RKO (cell line): ENCODE data around the gene SLC27A4.
"Not testable (repeated sequence)": the region's sequence is repeated elsewhere in the genome, so short reads cannot be mapped to it uniquely, and the experiment has no call there.

Source experiments
- DNase-seq: peaks from one replicate; pipeline ENCODE4 v3.0.0-alpha.2; 2016; ENCODE audit warnings: low spot score

SLC27A4 gene

GRCh38 chr9:128324401-128324800, 15.9 kb upstream of the SLC27A4 start:
- DNase-seq = no peak

GRCh38 chr9:128325629-128326028, 14.7 kb upstream of the SLC27A4 start:
- no peak for DNase-seq

- no peak for DNase-seq
Observed at GRCh38 chr9:128333451-128333869, 6.9 kb upstream of the SLC27A4 start.

- DNase-seq = no peak
Observed at GRCh38 chr9:128335161-128335560, 5.2 kb upstream of the SLC27A4 start.

- no peak for DNase-seq
Observed at GRCh38 chr9:128335914-128336313, 4.4 kb upstream of the SLC27A4 start.

- no peak for DNase-seq
Observed at GRCh38 chr9:128337936-128338335, 2.4 kb upstream of the SLC27A4 start.

- not testable (repeated sequence) for DNase-seq
Observed at GRCh38 chr9:128338852-128339614, 1.3 kb upstream of the SLC27A4 start.

- DNase-seq = peak; percentile 57
Observed at GRCh38 chr9:128340691-128341434, 536 bp downstream of the SLC27A4 start.

GRCh38 chr9:128341435-128341849, 1.1 kb downstream of the SLC27A4 start:
- DNase-seq = peak; percentile 91

GRCh38 chr9:128342971-128343680, 2.8 kb downstream of the SLC27A4 start:
- no peak for DNase-seq

- no peak for DNase-seq
Observed at GRCh38 chr9:128343855-128344254, 3.5 kb downstream of the SLC27A4 start.

GRCh38 chr9:128344931-128345605, 4.7 kb downstream of the SLC27A4 start:
- DNase-seq = no peak

- DNase-seq = no peak
Observed at GRCh38 chr9:128349125-128349524, 8.8 kb downstream of the SLC27A4 start.

GRCh38 chr9:128349772-128350171, 9.4 kb downstream of the SLC27A4 start:
- DNase-seq = no peak

GRCh38 chr9:128355451-128355850, 15.1 kb downstream of the SLC27A4 start:
- no peak for DNase-seq

- no peak for DNase-seq
Observed at GRCh38 chr9:128358090-128358489, 17.8 kb downstream of the SLC27A4 start.

GRCh38 chr9:128358861-128359260, 18.5 kb downstream of the SLC27A4 start:
- no peak for DNase-seq

GRCh38 chr9:128360826-128361225, 20.5 kb downstream of the SLC27A4 start:
- DNase-seq = no peak

GRCh38 chr9:128361296-128361985, 21.1 kb downstream of the SLC27A4 start:
- no peak for DNase-seq

GRCh38 chr9:128361986-128362646, 21.8 kb downstream of the SLC27A4 start:
- peak; percentile 93 for DNase-seq

- DNase-seq = no peak
Observed at GRCh38 chr9:128362774-128363173, 22.4 kb downstream of the SLC27A4 start.
